SK-N-SH (cell line): ENCODE data around the gene GNAI3.

Source experiments
- MEF2A ChIP-seq: IDR thresholded peaks from 2 replicates; pipeline ENCODE4 v1.4.0; 2012; ENCODE audit warnings: low read depth, borderline replicate concordance
- TF ChIP-seq, protein P1 (sequence below): fragments of 150-350 bp; IDR thresholded peaks from 2 replicates; pipeline ENCODE4 v1.6.1; 2016; ENCODE audit warnings: mild to moderate bottlenecking, low read depth, low read length
- TF ChIP-seq, protein P2 (sequence below): fragments of 200-600 bp; sonication (generic); IDR thresholded peaks from 2 replicates; pipeline ENCODE4 v1.6.1; 2017; ENCODE audit warnings: antibody characterized with exemption, mild to moderate bottlenecking, moderate library complexity

DNA sequence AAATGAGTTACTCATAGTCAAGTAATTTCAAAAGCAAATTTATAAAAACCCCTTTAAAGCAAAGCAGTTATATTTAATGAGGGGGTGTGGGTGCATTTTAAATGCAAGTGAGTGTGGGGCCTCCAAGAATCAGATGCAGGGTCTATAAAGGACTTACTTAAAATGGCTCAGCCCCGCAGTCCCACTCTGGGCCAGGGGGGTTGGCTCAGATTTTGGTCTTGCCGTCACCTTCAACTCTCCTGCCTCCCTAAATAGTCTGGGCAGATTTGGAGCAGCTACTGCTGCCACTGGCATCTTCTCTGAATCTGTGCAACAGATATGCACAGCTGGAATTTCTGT lies 87.4 kb downstream of the GNAI3 start:
- TF ChIP-seq, protein P1, sequence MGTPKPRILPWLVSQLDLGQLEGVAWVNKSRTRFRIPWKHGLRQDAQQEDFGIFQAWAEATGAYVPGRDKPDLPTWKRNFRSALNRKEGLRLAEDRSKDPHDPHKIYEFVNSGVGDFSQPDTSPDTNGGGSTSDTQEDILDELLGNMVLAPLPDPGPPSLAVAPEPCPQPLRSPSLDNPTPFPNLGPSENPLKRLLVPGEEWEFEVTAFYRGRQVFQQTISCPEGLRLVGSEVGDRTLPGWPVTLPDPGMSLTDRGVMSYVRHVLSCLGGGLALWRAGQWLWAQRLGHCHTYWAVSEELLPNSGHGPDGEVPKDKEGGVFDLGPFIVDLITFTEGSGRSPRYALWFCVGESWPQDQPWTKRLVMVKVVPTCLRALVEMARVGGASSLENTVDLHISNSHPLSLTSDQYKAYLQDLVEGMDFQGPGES: no peak
- TF ChIP-seq, protein P2, sequence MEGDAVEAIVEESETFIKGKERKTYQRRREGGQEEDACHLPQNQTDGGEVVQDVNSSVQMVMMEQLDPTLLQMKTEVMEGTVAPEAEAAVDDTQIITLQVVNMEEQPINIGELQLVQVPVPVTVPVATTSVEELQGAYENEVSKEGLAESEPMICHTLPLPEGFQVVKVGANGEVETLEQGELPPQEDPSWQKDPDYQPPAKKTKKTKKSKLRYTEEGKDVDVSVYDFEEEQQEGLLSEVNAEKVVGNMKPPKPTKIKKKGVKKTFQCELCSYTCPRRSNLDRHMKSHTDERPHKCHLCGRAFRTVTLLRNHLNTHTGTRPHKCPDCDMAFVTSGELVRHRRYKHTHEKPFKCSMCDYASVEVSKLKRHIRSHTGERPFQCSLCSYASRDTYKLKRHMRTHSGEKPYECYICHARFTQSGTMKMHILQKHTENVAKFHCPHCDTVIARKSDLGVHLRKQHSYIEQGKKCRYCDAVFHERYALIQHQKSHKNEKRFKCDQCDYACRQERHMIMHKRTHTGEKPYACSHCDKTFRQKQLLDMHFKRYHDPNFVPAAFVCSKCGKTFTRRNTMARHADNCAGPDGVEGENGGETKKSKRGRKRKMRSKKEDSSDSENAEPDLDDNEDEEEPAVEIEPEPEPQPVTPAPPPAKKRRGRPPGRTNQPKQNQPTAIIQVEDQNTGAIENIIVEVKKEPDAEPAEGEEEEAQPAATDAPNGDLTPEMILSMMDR: no peak
- no peak for TF ChIP-seq MEF2A
